Liver (tissue), 10 donors: ENCODE data around the gene ARHGAP32. TPM values are rescaled to one million over a fixed set of nuclear protein-coding genes. Genes with fewer than 3 reads are reported as not detected.

Experiments
- DNase-seq: peaks from one replicate; pipeline ENCODE4 v3.0.0-alpha.2; 2017; ENCODE audit warnings: low spot score
- H3K27ac ChIP-seq, 2 donors: one replicate each; pipeline ENCODE4 v1.7.0; 2013; ENCODE audit warnings: inconsistent platforms in 2 of 2, low read length in 2 of 2, control low read depth in 1 of 2, low read depth in 1 of 2, mild to moderate bottlenecking in 1 of 2
- H3K27me3 ChIP-seq, 4 donors: one replicate each; pipeline versions ENCODE4 v1.6.1 to v1.7.0; 2013; ENCODE audit warnings: low read length in 3 of 4, inconsistent platforms in 1 of 4, mild to moderate bottlenecking in 1 of 4, moderate library complexity in 1 of 4; ENCODE audit not compliant: control insufficient read depth in 4 of 4, insufficient read depth in 4 of 4
- H3K36me3 ChIP-seq, 4 donors: one replicate each; pipeline versions ENCODE4 v1.6.1 to v1.7.0; 2013; ENCODE audit warnings: low read length in 3 of 4, mild to moderate bottlenecking in 3 of 4, low read depth in 1 of 4, moderate library complexity in 1 of 4; ENCODE audit not compliant: control insufficient read depth in 4 of 4, insufficient read depth in 3 of 4
- H3K4me1 ChIP-seq, 4 donors: one replicate each; pipeline versions ENCODE4 v1.6.1 to v1.7.0; 2013; ENCODE audit warnings: low read length in 3 of 4, mild to moderate bottlenecking in 3 of 4, moderate library complexity in 1 of 4; ENCODE audit not compliant: control insufficient read depth in 4 of 4, insufficient read depth in 4 of 4
- H3K4me3 ChIP-seq, 3 donors: one replicate each; pipeline versions ENCODE4 v1.6.1 to v1.7.0; 2013; ENCODE audit warnings: low read length in 3 of 3, control low read depth in 1 of 3, low read depth in 1 of 3, mild to moderate bottlenecking in 1 of 3
- H3K9ac ChIP-seq, 2 donors: one replicate each; pipeline ENCODE4 v1.7.0; 2013; ENCODE audit warnings: low read length in 2 of 2, mild to moderate bottlenecking in 2 of 2, moderate library complexity in 2 of 2, control low read depth in 1 of 2, low read depth in 1 of 2
- H3K9me3 ChIP-seq, 4 donors: one replicate each; pipeline versions ENCODE4 v1.6.1 to v1.7.0; 2013; ENCODE audit warnings: low read length in 3 of 4; ENCODE audit not compliant: control insufficient read depth in 4 of 4
- HNF4A ChIP-seq, 2 donors: conservative IDR thresholded peaks; 2 replicates each; pipeline ENCODE4 v1.6.1; 2016; ENCODE audit warnings: antibody characterized with exemption in 2 of 2, mild to moderate bottlenecking in 2 of 2
- HNF4G ChIP-seq: IDR thresholded peaks from 2 replicates; pipeline ENCODE4 v1.6.1; 2016; ENCODE audit warnings: antibody characterized with exemption
- RAD21 ChIP-seq, 2 donors: IDR thresholded peaks; 2 replicates each; pipeline ENCODE4 v1.6.1; 2016; ENCODE audit warnings: antibody characterized with exemption in 2 of 2, mild to moderate bottlenecking in 2 of 2
- TAF1 ChIP-seq: conservative IDR thresholded peaks from 2 replicates; pipeline ENCODE4 v1.6.1; 2016; ENCODE audit warnings: antibody characterized with exemption, mild to moderate bottlenecking
- YY1 ChIP-seq: IDR thresholded peaks from 2 replicates; pipeline ENCODE4 v1.6.1; 2016; ENCODE audit warnings: antibody characterized with exemption, mild to moderate bottlenecking
- whole genome bisulfite sequencing: extraction: QIAGEN DNeasy Blood & Tissue Kit; methylation state at CpG from one replicate; pipeline ENCODE4 v1.1.7; 2013; 5-methylcytosine and 5-hydroxymethylcytosine counted together
- polyA plus RNA-seq, 2 donors: library from polyadenylated mRNA; stranded (reverse) in 1 of 2; unstranded in 1 of 2; fragments of 200-250 nt in 1 of 2; fragments of >200 nt in 1 of 2; fragmentation: Nextera tagmentation in 1 of 2; extraction: Ambion mirVana in 1 of 2; gene quantifications; one replicate each; pipeline versions ENCODE4 v1.2.1 to v1.2.3, GENCODE V29; 2013 to 2015
- small RNA-seq: library from RNA; depleted of rRNA; stranded (forward); fragments of <200 nt; gene quantifications from one replicate; pipeline ENCODE3, GENCODE V24; 2014
- total RNA-seq, 2 donors: library from RNA; depleted of rRNA; stranded (reverse); fragments of >200 nt; gene quantifications; one replicate each; pipeline ENCODE4 v1.2.3, GENCODE V29; 2014
- TF ChIP-seq, protein P1 (sequence below): IDR thresholded peaks from 2 replicates; pipeline ENCODE4 v1.6.1; 2016; ENCODE audit warnings: antibody characterized with exemption
- TF ChIP-seq, protein P2 (sequence below): IDR thresholded peaks from 2 replicates; pipeline ENCODE4 v1.6.1; 2016; ENCODE audit warnings: antibody characterized with exemption, mild to moderate bottlenecking
- donor health status: healthy.
- donor health status: healthy.
- donor health status: healthy.
- donor health status: healthy.
- donor health status: healthy.

ARHGAP32 gene
- total and polyA plus RNA-seq, 4 donors, result 1.8 to 13.1 (median 2.6) TPM

DNA sequence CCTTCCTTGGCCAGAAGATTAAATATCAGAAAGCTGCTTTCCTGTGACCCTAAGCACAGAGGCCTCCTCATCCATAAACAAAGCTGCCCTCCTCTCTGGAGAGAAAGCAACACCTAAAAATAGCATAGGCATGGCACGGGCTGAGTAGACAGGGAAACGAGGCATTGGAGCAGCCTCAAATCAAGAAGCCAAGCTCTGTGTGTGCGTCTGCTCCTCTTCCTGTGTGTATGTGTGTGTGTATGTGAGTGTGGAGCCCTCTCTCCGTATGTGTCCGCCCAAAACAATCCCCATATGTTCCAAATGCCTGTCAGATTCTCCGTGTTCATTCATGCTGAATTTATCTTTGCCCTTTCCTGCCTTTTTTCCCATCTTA is 277.0 kb downstream of the ARHGAP32 start:
- no peak overlapping the region for H3K4me3 ChIP-seq
- no peak for DNase-seq
- H3K27me3 ChIP-seq, result peaks cover 0 to 3% (median 0%) of the 10 kb centered on the region in 4 donors
- H3K4me1 ChIP-seq, result no peaks in the 10 kb centered on the region
- TF ChIP-seq, protein P1, sequence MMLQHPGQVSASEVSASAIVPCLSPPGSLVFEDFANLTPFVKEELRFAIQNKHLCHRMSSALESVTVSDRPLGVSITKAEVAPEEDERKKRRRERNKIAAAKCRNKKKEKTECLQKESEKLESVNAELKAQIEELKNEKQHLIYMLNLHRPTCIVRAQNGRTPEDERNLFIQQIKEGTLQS, result no peak
- TF ChIP-seq RAD21 (IDR thresholded peaks at IDR 0.05), result no peak
- TF ChIP-seq TAF1, result no peak
- no peak for TF ChIP-seq HNF4A (conservative IDR thresholded peaks at IDR 0.05)
- TF ChIP-seq, protein P2, sequence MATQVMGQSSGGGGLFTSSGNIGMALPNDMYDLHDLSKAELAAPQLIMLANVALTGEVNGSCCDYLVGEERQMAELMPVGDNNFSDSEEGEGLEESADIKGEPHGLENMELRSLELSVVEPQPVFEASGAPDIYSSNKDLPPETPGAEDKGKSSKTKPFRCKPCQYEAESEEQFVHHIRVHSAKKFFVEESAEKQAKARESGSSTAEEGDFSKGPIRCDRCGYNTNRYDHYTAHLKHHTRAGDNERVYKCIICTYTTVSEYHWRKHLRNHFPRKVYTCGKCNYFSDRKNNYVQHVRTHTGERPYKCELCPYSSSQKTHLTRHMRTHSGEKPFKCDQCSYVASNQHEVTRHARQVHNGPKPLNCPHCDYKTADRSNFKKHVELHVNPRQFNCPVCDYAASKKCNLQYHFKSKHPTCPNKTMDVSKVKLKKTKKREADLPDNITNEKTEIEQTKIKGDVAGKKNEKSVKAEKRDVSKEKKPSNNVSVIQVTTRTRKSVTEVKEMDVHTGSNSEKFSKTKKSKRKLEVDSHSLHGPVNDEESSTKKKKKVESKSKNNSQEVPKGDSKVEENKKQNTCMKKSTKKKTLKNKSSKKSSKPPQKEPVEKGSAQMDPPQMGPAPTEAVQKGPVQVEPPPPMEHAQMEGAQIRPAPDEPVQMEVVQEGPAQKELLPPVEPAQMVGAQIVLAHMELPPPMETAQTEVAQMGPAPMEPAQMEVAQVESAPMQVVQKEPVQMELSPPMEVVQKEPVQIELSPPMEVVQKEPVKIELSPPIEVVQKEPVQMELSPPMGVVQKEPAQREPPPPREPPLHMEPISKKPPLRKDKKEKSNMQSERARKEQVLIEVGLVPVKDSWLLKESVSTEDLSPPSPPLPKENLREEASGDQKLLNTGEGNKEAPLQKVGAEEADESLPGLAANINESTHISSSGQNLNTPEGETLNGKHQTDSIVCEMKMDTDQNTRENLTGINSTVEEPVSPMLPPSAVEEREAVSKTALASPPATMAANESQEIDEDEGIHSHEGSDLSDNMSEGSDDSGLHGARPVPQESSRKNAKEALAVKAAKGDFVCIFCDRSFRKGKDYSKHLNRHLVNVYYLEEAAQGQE, result no peak
- TF ChIP-seq YY1, result no peak
- TF ChIP-seq HNF4G, result no peak
- 70% methylated on average over 6 of the region's 6 CpGs for WGBS
- no peak overlapping the region for H3K9ac ChIP-seq
- H3K27ac ChIP-seq, result no peak overlapping the region
- H3K9me3 ChIP-seq, result no peaks in the 10 kb centered on the region
- H3K36me3 ChIP-seq, result no peaks in the 10 kb centered on the region

Small RNAs within 50 kb of the gene (small RNA-seq; reads per million reads assigned to genes)
- not detected for gene RF00019
- not detected for gene RNU6-874P
- not detected for gene RNU6-876P

Other genes starting within 250 kb of the ARHGAP32 start
- under 1 TPM in 1 of 2 donors, not detected in 1; 0.08 TPM for gene TP53AIP1, start 249.5 kb downstream of the ARHGAP32 start, total RNA-seq
- gene TP53AIP1, start 249.5 kb downstream of the ARHGAP32 start, polyA plus RNA-seq, result not detected
- not detected for gene BARX2, start 183.5 kb upstream of the ARHGAP32 start, total RNA-seq
- gene BARX2, start 183.5 kb upstream of the ARHGAP32 start, polyA plus RNA-seq, result not detected